ENCODE data around the gene SNU13. TPM values are rescaled to one million over a fixed set of nuclear protein-coding genes. Genes with fewer than 3 reads are reported as not detected.
"Not testable (repeated sequence)": the region's sequence is repeated elsewhere in the genome, so short reads cannot be mapped to it uniquely, and the experiment has no call there.

Gene SNU13
- total RNA-seq, 2 experiments from 2014 or later: 185 to 200 TPM

DNA sequence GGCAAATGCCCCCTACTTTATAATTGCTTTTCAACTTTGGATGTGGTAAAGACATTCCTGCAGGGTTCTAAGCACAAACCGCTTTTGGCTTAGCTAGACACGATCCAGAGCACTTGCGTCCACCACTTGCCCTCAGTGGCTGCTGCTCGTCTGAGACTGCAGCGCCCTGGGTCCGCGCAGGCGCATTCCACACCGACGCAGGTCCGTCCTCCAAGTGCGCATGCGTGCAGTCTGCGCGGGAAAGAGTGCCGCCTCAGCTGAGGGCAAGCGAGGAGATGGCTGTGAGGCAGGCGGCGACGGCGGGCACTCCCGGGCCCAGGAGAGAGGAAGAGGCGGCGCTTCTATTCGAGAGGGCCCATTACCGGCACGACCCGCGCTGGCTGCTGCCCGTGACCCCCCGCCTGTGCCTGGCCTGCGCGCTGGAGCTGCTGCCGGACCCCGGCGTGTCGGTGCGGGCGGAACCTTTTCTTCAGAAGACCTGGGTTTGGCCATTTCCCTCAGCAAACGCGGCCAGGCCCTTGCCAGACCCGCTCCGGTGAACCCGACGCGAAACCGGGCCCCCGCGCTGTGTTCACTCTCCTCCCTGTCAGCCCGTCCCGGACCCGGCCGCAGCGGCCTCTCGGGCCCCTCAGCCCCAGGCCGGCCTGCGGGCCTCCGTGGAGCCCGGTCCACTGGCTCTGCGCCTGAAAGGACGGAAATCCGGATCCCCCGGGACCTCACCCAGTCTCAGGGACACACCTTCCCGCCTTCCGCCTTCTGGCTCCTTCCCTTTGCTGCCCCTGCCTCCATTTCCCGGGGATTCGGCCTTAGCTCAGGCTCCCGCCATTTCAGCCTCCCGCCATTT lies 10.8 kb upstream of the SNU13 start, which contains the start of gene MEI1:
MEI1 (plus strand) TSS at position 240 of the 844 bp plus-strand sequence; CDS start at position 276, 36 bp downstream.
- H3K27ac Mint-ChIP-seq: peak within 1 kb of the TSS; percentile 70
- DNase-seq (peak; percentile 90), ATAC-seq (peak; percentile 69)
- peak within 1 kb of the TSS; percentile 66 for H3K4me3 Mint-ChIP-seq
- no peaks in the 10 kb centered on the region for H3K9me3 Mint-ChIP-seq (ENCODE audit: insufficient read depth)
- peaks cover 3% of the 10 kb centered on the region for H3K36me3 Mint-ChIP-seq (ENCODE audit: low read depth)
- ChIA-PET CTCF (interaction anchor here (1.2 to 5.4 kb wide), 14 partner anchors 12 to 258 kb away, joined by 3 to 77 read pairs (median 20); partner anchors contain the start of genes SNU13 and TNFRSF13C), POLR2A (interaction anchor here (0.8 to 3.5 kb wide), 4 partner anchors 9 to 413 kb away, joined by 3 to 37 read pairs (median 3); partner anchors contain the start of gene SNU13)
- H3K27me3 Mint-ChIP-seq (ENCODE audit: low read depth): peaks cover 10% of the 10 kb centered on the region
- H3K4me1 Mint-ChIP-seq (ENCODE audit: low read depth): peaks cover 12% of the 10 kb centered on the region

DNA sequence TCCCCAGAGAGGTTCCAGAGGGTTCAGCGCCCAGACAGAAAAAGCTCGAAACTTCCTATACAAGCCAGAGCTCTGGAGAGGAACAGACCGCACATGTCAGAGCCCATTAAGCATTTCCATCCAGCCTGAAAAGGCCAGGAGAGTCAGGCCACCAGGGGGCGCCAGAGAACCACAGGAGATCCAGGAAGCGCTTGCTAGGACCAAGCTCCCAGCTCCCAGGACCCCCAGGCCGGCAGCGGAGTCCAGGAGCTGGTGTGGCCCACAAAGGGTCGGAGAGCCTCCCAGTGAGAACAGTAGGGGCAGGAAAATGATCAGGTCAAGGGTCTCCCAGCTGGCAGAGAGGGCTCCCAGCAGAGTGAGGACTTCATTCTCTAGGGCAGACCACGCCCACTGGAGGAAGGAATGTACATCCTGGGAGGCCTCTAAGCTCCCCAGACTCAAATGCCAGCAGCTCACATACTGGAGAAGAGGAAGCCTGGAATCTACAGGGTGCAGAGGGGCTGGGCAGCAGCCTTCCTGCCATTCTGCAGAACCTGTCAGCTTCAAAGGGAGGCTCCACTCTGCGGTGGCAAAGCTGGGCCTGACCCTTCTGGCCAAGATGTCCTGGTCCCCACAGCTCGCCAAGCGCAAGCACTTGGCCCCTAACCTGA lies 8.6 kb upstream of the SNU13 start:
- Mint-ChIP-seq H3K27me3 (ENCODE audit: low read depth) (peaks cover 6% of the 10 kb centered on the region), H3K4me1 (ENCODE audit: low read depth) (peaks cover 12% of the 10 kb centered on the region), H3K27ac (peak overlapping the region; percentile 78), H3K9me3 (ENCODE audit: insufficient read depth) (no peaks in the 10 kb centered on the region), H3K4me3 (no peak overlapping the region), H3K36me3 (ENCODE audit: low read depth) (peaks cover 3% of the 10 kb centered on the region)
- CTCF ChIA-PET: interaction anchor here (0.6 to 5.4 kb wide), 67 partner anchors 9 to 665 kb away, joined by 3 to 77 read pairs (median 5); partner anchors contain the start of genes ACO2, CCDC134, CENPM and PHF5A
- DNase-seq (peak; percentile 94), ATAC-seq (peak; percentile 82)
- POLR2A ChIA-PET: interaction anchor here (0.6 to 3.5 kb wide), 9 partner anchors 8 to 917 kb away, joined by 3 to 37 read pairs (median 5); partner anchors contain the start of genes CCDC134, POLDIP3, SNU13 and SREBF2

DNA sequence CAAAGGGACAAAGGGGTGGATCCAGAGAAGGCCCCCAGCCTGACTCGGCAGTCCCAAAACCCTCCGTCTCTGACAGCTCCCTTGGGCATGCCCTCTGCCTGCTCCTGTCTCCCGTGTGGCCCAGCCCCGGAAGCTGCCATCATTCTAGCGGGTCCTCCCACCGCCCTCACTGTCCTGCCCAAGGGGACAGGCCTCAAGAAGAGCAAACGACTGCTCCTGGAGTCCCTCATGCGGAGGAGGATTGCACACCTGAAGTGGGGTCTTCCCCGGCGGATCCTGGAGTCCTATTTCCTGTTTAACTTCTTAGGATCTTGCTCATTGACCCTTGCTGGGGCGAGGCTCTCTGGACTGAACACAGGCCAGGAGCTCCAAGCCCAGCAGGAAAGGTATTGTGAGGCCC lies 8.0 kb upstream of the SNU13 start:
- CTCF ChIA-PET: interaction anchor here (0.7 to 5.4 kb wide), 56 partner anchors 9 to 382 kb away, joined by 3 to 77 read pairs (median 5); partner anchors contain the start of genes CCDC134, CENPM, SNU13 and SREBF2
- Mint-ChIP-seq H3K36me3 (ENCODE audit: low read depth) (peaks cover 3% of the 10 kb centered on the region), H3K9me3 (ENCODE audit: insufficient read depth) (no peaks in the 10 kb centered on the region), H3K4me3 (no peak overlapping the region), H3K4me1 (ENCODE audit: low read depth) (peaks cover 12% of the 10 kb centered on the region), H3K27ac (peak overlapping the region; percentile 78), H3K27me3 (ENCODE audit: low read depth) (peaks cover 4% of the 10 kb centered on the region)
- ATAC-seq (no peak), DNase-seq (no peak)
- POLR2A ChIA-PET: interaction anchor here (1.4 to 3.5 kb wide), 5 partner anchors 8 to 244 kb away, joined by 4 to 37 read pairs (median 8); partner anchors contain the start of genes CCDC134 and SNU13

DNA sequence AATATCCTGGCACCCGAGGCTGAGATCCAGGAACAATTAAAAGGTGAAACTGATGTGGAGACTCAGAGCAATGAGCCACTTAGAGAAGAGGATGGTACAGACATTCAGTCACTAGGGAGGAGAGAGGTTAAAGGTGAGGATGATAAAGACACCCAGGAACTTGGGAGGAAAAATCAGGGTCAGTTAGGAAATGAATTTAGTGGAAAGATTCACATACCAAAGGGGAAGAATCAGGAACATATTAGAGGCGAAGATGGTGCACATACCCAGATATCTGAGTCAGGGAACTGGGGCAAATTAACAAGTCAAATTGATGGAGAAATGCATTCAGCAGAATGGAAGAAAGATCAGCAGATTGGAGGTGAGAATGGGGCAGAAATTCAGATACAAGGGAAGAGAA lies 6.5 kb upstream of the SNU13 start:
- DNase-seq: no peak
- peaks cover 2% of the 10 kb centered on the region for H3K27me3 Mint-ChIP-seq (ENCODE audit: low read depth)
- H3K4me1 Mint-ChIP-seq (ENCODE audit: low read depth): peaks cover 20% of the 10 kb centered on the region
- no peaks in the 10 kb centered on the region for H3K9me3 Mint-ChIP-seq (ENCODE audit: insufficient read depth)
- no peak overlapping the region for H3K4me3 Mint-ChIP-seq
- ChIA-PET POLR2A (no interaction called here), CTCF (interaction anchor here (5.4 kb wide), 1 partner anchor 245 kb away, joined by 77 read pairs; no protein-coding TSS in a partner anchor)
- no peak for ATAC-seq
- peaks cover 6% of the 10 kb centered on the region for H3K36me3 Mint-ChIP-seq (ENCODE audit: low read depth)
- H3K27ac Mint-ChIP-seq: no peak overlapping the region

DNA sequence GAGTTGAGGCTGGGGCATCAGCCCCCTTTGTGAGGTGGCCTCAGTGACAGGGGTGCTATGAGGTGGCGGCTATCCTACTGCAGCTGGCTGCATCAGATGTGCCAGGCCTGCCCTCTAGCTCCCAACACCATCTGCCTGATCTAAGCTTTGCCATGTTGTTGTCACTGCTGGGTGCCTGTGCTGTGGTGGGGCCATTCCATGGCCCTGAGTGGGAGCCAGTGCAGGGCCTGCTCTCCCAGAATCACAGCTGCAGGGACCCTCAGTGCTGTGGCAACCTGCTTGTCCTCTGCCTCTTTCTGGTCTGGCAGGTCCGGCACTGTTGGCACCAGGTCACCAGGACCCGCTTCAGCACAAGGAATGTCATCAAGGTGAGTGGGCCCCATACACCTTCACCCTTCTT lies 1.8 kb upstream of the SNU13 start:
- Mint-ChIP-seq H3K27me3 (ENCODE audit: low read depth) (no peaks in the 10 kb centered on the region), H3K36me3 (ENCODE audit: low read depth) (peaks cover 12% of the 10 kb centered on the region), H3K4me3 (peak overlapping the region; percentile 88), H3K4me1 (ENCODE audit: low read depth) (peaks cover 28% of the 10 kb centered on the region), H3K27ac (peak overlapping the region; percentile 99), H3K9me3 (ENCODE audit: insufficient read depth) (no peaks in the 10 kb centered on the region)
- ATAC-seq (no peak), DNase-seq (no peak)
- POLR2A ChIA-PET: interaction anchor here (0.7 to 1.4 kb wide), 3 partner anchors 8 to 69 kb away, joined by 3 read pairs; partner anchors contain the start of genes DESI1 and XRCC6
- CTCF ChIA-PET: interaction anchor here (0.7 to 2.6 kb wide), 2 partner anchors 24 to 250 kb away, joined by 3 to 16 read pairs; no protein-coding TSS in a partner anchor

DNA sequence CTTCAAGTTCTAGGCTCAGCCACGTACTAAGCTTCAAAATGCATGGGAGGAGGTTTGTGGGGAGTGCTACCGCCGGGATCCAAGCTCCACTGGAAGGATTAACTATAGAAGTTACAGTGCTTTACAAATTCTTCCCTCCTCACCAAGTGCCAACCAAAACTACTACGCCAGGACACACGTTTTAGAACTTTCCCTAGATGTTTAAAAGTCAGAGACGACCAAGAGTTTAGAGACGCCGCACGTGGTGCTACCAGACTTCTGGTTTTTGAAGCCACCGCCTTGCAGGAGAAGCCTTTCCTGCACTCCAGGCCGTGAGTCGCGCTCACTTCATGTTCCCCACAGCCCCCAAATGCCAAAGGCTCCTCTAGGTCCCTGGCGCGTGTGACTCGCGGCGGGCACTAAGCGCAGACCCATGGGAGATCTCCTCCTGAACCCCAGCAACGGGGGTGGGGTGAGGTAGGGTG lies 734 bp downstream of the SNU13 start:
- Mint-ChIP-seq H3K27ac (peak overlapping the region; percentile 99), H3K9me3 (ENCODE audit: insufficient read depth) (no peaks in the 10 kb centered on the region), H3K36me3 (ENCODE audit: low read depth) (peaks cover 14% of the 10 kb centered on the region), H3K4me3 (peak overlapping the region; percentile 88), H3K27me3 (ENCODE audit: low read depth) (no peaks in the 10 kb centered on the region), H3K4me1 (ENCODE audit: low read depth) (peaks cover 37% of the 10 kb centered on the region)
- ATAC-seq (peak; percentile 20), DNase-seq (peak; percentile 48)
- ChIA-PET POLR2A (interaction anchor here (0.9 to 2.5 kb wide), 16 partner anchors 10 to 391 kb away, joined by 3 to 37 read pairs (median 6); partner anchors contain the start of genes CCDC134, CENPM, MEI1 and SMDT1), CTCF (interaction anchor here (0.6 to 5.4 kb wide), 5 partner anchors 10 to 238 kb away, joined by 3 to 50 read pairs (median 3); partner anchors contain the start of gene MEI1)

DNA sequence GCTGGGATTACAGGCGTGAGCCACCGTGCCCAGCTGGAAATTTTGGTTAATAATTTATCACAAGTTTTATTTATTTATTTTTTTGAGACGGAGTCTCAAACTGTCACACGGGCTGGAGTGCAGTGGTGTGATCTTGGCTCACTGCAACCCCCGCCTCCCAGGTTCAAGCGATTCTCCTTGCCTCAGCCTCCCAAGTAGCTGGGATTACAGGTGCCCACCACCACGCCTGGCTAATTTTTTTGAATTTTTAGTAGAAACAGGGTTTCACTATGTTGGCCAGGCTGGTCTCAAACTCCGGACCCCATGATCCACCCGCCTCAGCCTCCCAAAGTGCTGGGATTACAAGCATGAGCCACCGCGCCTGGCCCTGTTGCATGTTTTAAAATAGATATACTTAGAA lies 1.8 kb downstream of the SNU13 start:
- H3K27me3 Mint-ChIP-seq (ENCODE audit: low read depth); DNase-seq; ATAC-seq; H3K9me3 Mint-ChIP-seq (ENCODE audit: insufficient read depth); H3K27ac Mint-ChIP-seq: not testable (repeated sequence)
- CTCF ChIA-PET: interaction anchor here (1.7 to 5.4 kb wide), 3 partner anchors 11 to 254 kb away, joined by 6 to 50 read pairs (median 40); partner anchors contain the start of gene MEI1
- POLR2A ChIA-PET: interaction anchor here (0.7 to 1.4 kb wide), 2 partner anchors 59 to 229 kb away, joined by 3 to 4 read pairs; no protein-coding TSS in a partner anchor
- peaks cover 18% of the 10 kb centered on the region for H3K36me3 Mint-ChIP-seq (ENCODE audit: low read depth)
- peak overlapping the region; percentile 88 for H3K4me3 Mint-ChIP-seq
- H3K4me1 Mint-ChIP-seq (ENCODE audit: low read depth): peaks cover 42% of the 10 kb centered on the region

DNA sequence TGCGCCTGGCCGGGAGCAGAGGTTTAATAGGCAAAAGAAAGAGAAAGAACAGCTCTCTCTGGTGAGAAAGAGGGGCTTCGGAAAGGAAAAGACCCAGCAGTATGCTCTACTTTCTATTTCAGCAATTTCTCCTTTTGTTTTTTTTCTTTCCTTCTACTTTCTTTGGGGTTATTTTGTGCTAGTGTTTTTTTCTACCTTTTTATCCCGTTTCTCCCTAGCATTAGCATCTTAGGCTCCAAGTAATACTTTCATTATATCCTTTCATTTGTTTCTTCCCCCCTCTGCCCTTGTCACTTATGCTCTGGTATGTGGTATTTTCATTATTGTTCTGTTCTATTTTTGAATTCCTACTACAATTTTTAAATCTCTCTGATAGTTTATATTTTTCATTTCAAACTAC lies 4.5 kb downstream of the SNU13 start:
- CTCF ChIA-PET: interaction anchor here (1.1 to 1.4 kb wide), 3 partner anchors 13 to 18 kb away, joined by 3 to 12 read pairs (median 3); no protein-coding TSS in a partner anchor
- POLR2A ChIA-PET: interaction anchor here (0.6 to 1.1 kb wide), 2 partner anchors 213 to 263 kb away, joined by 3 to 6 read pairs; partner anchors contain the start of gene CENPM
- peaks cover 37% of the 10 kb centered on the region for H3K4me1 Mint-ChIP-seq (ENCODE audit: low read depth)
- peaks cover 29% of the 10 kb centered on the region for H3K36me3 Mint-ChIP-seq (ENCODE audit: low read depth)
- H3K9me3 Mint-ChIP-seq (ENCODE audit: insufficient read depth): no peaks in the 10 kb centered on the region
- peak overlapping the region; percentile 69 for H3K27ac Mint-ChIP-seq
- no peaks in the 10 kb centered on the region for H3K27me3 Mint-ChIP-seq (ENCODE audit: low read depth)
- no peak for ATAC-seq
- DNase-seq: no peak
- no peak overlapping the region for H3K4me3 Mint-ChIP-seq

DNA sequence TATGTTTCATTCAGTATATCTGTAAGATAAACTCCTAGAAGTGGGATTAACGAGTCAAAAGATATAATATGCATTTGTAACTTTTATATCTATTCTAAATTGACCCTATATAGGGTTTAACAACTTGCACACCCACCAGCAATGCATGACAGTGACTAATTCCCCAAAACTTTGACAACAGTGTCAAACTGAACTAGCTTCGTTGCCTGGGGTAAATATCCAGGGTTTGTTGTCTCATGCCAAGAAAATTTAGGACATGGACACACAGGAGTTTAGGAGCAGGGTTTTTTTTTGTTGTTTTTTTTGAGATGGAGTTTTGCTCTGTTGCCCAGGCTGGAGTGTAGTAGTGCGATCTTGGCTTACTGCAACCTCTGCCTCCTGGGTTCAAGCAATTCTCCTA lies 5.1 kb downstream of the SNU13 start:
- CTCF ChIA-PET: interaction anchor here (1.1 to 1.4 kb wide), 2 partner anchors 17 kb away, joined by 3 to 12 read pairs; no protein-coding TSS in a partner anchor
- H3K4me1 Mint-ChIP-seq (ENCODE audit: low read depth): peaks cover 33% of the 10 kb centered on the region

DNA sequence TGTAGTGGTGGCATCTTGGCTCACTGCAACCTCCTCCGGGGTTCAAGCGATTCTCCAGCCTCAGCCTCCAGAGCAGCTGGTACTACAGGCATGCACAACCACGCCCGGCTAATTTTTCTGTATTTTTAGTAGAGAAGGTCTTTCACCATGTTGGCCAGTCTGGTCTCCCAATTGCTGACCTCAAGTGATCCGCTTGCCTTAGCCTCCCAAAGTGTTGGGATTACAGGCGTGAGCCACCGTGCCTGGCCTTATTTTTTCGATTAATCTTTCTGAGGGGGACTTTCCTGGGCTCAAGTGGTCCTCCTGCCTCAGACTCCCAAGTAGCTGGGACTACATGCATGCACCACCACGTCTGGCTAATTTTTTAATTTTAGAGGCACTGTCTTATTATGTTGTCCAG lies 5.6 kb downstream of the SNU13 start:
- peak overlapping the region; percentile 98 for H3K27ac Mint-ChIP-seq
- H3K4me1 Mint-ChIP-seq (ENCODE audit: low read depth): peaks cover 33% of the 10 kb centered on the region
- POLR2A ChIA-PET: interaction anchor here (1.1 kb wide), 1 partner anchor 264 kb away, joined by 6 read pairs; the partner anchor contains the start of gene CENPM
- H3K27me3 Mint-ChIP-seq (ENCODE audit: low read depth): no peaks in the 10 kb centered on the region
- CTCF ChIA-PET: interaction anchor here (1.1 to 1.4 kb wide), 2 partner anchors 16 to 17 kb away, joined by 3 to 12 read pairs; no protein-coding TSS in a partner anchor
- H3K36me3 Mint-ChIP-seq (ENCODE audit: low read depth): peaks cover 33% of the 10 kb centered on the region
- no peaks in the 10 kb centered on the region for H3K9me3 Mint-ChIP-seq (ENCODE audit: insufficient read depth)
- H3K4me3 Mint-ChIP-seq: peak overlapping the region; percentile 97
- no peak for ATAC-seq
- DNase-seq: no peak

More for the DNA sequence above, 5.1 kb downstream of the SNU13 start:
- Mint-ChIP-seq H3K36me3 (ENCODE audit: low read depth) (peaks cover 29% of the 10 kb centered on the region), H3K4me3 (no peak overlapping the region), H3K9me3 (ENCODE audit: insufficient read depth) (no peaks in the 10 kb centered on the region), H3K27ac (peak overlapping the region; percentile 43), H3K27me3 (ENCODE audit: low read depth) (no peaks in the 10 kb centered on the region)
- no peak for ATAC-seq
- POLR2A ChIA-PET: interaction anchor here (1.1 kb wide), 1 partner anchor 263 kb away, joined by 6 read pairs; the partner anchor contains the start of gene CENPM
- no peak for DNase-seq

All from activated CD8-positive, alpha-beta T cell treated with anti-CD3 and anti-CD28 coated beads, Interleukin-2, amount 10 ng/mL, durations not matched to agents 7 days and 5 days (primary cell).